ENCODE measurements around the gene GJA10.
"Not testable (repeated sequence)": the region's sequence is repeated elsewhere in the genome, so short reads cannot be mapped to it uniquely, and the experiment has no call there.

Gene GJA10

GRCh38 chr6:89894169-89894568, at the start of gene GJA10:
TSS of gene GJA10 (plus strand) at chr6:89894469. CDS start at chr6:89894469, 0 bp downstream.
- no peak for DNase-seq

GRCh38 chr6:89847513-89847912, 46.8 kb upstream of the GJA10 start:
- not testable (repeated sequence) for DNase-seq

- no peak for DNase-seq
Observed at GRCh38 chr6:89853068-89853467, 41.2 kb upstream of the GJA10 start.

GRCh38 chr6:89858041-89858440, 36.2 kb upstream of the GJA10 start:
- no peak for DNase-seq

GRCh38 chr6:89859744-89860143, 34.5 kb upstream of the GJA10 start:
- DNase-seq, result no peak

- no peak for DNase-seq
Observed at GRCh38 chr6:89862273-89862672, 32.0 kb upstream of the GJA10 start.

- DNase-seq, result no peak
Observed at GRCh38 chr6:89862698-89863097, 31.6 kb upstream of the GJA10 start.

- DNase-seq, result no peak
Observed at GRCh38 chr6:89866024-89866678, 28.1 kb upstream of the GJA10 start.

GRCh38 chr6:89873721-89874120, 20.5 kb upstream of the GJA10 start:
- DNase-seq, result no peak

GRCh38 chr6:89874438-89874837, 19.8 kb upstream of the GJA10 start:
- no peak for DNase-seq

GRCh38 chr6:89886378-89887120, 7.7 kb upstream of the GJA10 start:
- no peak for DNase-seq

- DNase-seq, result peak; percentile 9
Observed at GRCh38 chr6:89887452-89888137, 6.7 kb upstream of the GJA10 start.

- no peak for DNase-seq
Observed at GRCh38 chr6:89888138-89888514, 6.1 kb upstream of the GJA10 start.

- no peak for DNase-seq
Observed at GRCh38 chr6:89888871-89889270, 5.4 kb upstream of the GJA10 start.

GRCh38 chr6:89890845-89891528, 3.3 kb upstream of the GJA10 start:
- not testable (repeated sequence) for DNase-seq

GRCh38 chr6:89892577-89892976, 1.7 kb upstream of the GJA10 start:
- not testable (repeated sequence) for DNase-seq

GRCh38 chr6:89895276-89895874, 1.1 kb downstream of the GJA10 start:
- no peak for DNase-seq

- not testable (repeated sequence) for DNase-seq
Observed at GRCh38 chr6:89910001-89910901, 16.0 kb downstream of the GJA10 start.

GRCh38 chr6:89910902-89911240, 16.6 kb downstream of the GJA10 start:
- no peak for DNase-seq

- no peak for DNase-seq
Observed at GRCh38 chr6:89916136-89916920, 22.1 kb downstream of the GJA10 start.

- DNase-seq, result no peak
Observed at GRCh38 chr6:89917216-89917615, 22.9 kb downstream of the GJA10 start.

Measured in CD4-positive, alpha-beta T cell treated with Interleukin-12 subunit alpha and Interleukin-12 subunit beta, for 1 hour (primary cell).